ENCODE data around the gene MAK. TPM values are rescaled to one million over a fixed set of nuclear protein-coding genes. Genes with fewer than 3 reads are reported as not detected.

Gene MAK
- total and polyA plus RNA-seq, 3 donors from 2014 or later, result 5.3 to 21.2 (median 9.4) TPM

GRCh38 chr6:10792101-10792500 is 46.2 kb downstream of the MAK start:
- Histone ChIP-seq H3K9me3 (no peaks in the 10 kb centered on the region), H3K36me3 (ENCODE audit: low read depth, missing control alignments) (no peaks in the 10 kb centered on the region), H3K27ac (no peak overlapping the region), H3K27me3 (no peaks in the 10 kb centered on the region), H3K4me3 (no peak overlapping the region), H3K4me1 (no peaks in the 10 kb centered on the region)
- intact Hi-C loops (cut with DNase I; ENCODE audit: low total_unique reads), result no loop called here
- WGBS, 2 donors, result 81 to 92% methylated on average over 5 of the region's 5 CpGs
- no peak for DNase-seq
- TF ChIP-seq CTCF (IDR thresholded peaks at IDR 0.05) (no peak), POLR2A (IDR thresholded peaks at IDR 0.05) (no peak)

- intact Hi-C loops (cut with DNase I; ENCODE audit: low total_unique reads), result no loop called here
- no peak overlapping the region for H3K27ac ChIP-seq
- 95 to 97% methylated on average over 5 of the region's 5 CpGs for WGBS, 2 donors
Measured at GRCh38 chr6:10791673-10792072, 46.7 kb downstream of the MAK start.

GRCh38 chr6:10779076-10779475 is 59.3 kb downstream of the MAK start:
- Histone ChIP-seq H3K27ac (no peak overlapping the region), H3K36me3 (ENCODE audit: low read depth, missing control alignments) (no peaks in the 10 kb centered on the region), H3K9me3 (no peaks in the 10 kb centered on the region), H3K4me1 (no peaks in the 10 kb centered on the region), H3K27me3 (no peaks in the 10 kb centered on the region), H3K4me3 (no peak overlapping the region)
- TF ChIP-seq POLR2A (IDR thresholded peaks at IDR 0.05), result no peak
- TF ChIP-seq CTCF (IDR thresholded peaks at IDR 0.05), result no peak
- no peak for DNase-seq
- intact Hi-C loops (cut with DNase I; ENCODE audit: low total_unique reads), result no loop called here
- WGBS, 2 donors, result 89 to 94% methylated on average over 8 of the region's 8 CpGs

More at GRCh38 chr6:10791673-10792072, 46.7 kb downstream of the MAK start:
- Histone ChIP-seq H3K27me3 (no peaks in the 10 kb centered on the region), H3K4me3 (no peak overlapping the region), H3K9me3 (no peaks in the 10 kb centered on the region), H3K36me3 (ENCODE audit: low read depth, missing control alignments) (no peaks in the 10 kb centered on the region), H3K4me1 (no peaks in the 10 kb centered on the region)
- no peak for DNase-seq
- no peak for TF ChIP-seq POLR2A (IDR thresholded peaks at IDR 0.05)
- TF ChIP-seq CTCF (IDR thresholded peaks at IDR 0.05), result no peak

GRCh38 chr6:10778230-10778629 is 60.1 kb downstream of the MAK start:
- 86 to 94% methylated on average over 3 of the region's 3 CpGs for WGBS, 2 donors
- intact Hi-C loops (cut with DNase I; ENCODE audit: low total_unique reads), result no loop called here
- no peaks in the 10 kb centered on the region for H3K36me3 ChIP-seq (ENCODE audit: low read depth, missing control alignments)
- H3K9me3 ChIP-seq, result no peaks in the 10 kb centered on the region
- DNase-seq, result no peak
- TF ChIP-seq POLR2A (IDR thresholded peaks at IDR 0.05), result no peak
- no peak for TF ChIP-seq CTCF (IDR thresholded peaks at IDR 0.05)
- H3K27me3 ChIP-seq, result no peaks in the 10 kb centered on the region
- no peaks in the 10 kb centered on the region for H3K4me1 ChIP-seq
- no peak overlapping the region for H3K4me3 ChIP-seq
- H3K27ac ChIP-seq, result no peak overlapping the region

- no peaks in the 10 kb centered on the region for H3K36me3 ChIP-seq (ENCODE audit: low read depth, missing control alignments)
- H3K27me3 ChIP-seq, result no peaks in the 10 kb centered on the region
- no peak overlapping the region for H3K4me3 ChIP-seq
- H3K27ac ChIP-seq, result no peak overlapping the region
- H3K4me1 ChIP-seq, result no peaks in the 10 kb centered on the region
- TF ChIP-seq POLR2A (IDR thresholded peaks at IDR 0.05) (no peak), CTCF (IDR thresholded peaks at IDR 0.05) (no peak)
- no peaks in the 10 kb centered on the region for H3K9me3 ChIP-seq
- intact Hi-C loops (cut with DNase I; ENCODE audit: low total_unique reads), result no loop called here
- WGBS, 2 donors, result 74% methylated on average over 12 of the region's 12 CpGs
- no peak for DNase-seq
Measured at GRCh38 chr6:10771371-10771894, 66.9 kb downstream of the MAK start.

All from testis (tissue), 3 donors.